Glutamatergic neuron (in vitro differentiated cells): Measurements from ENCODE around the gene C2orf92. TPM values are rescaled to one million over a fixed set of nuclear protein-coding genes. Genes with fewer than 3 reads are reported as not detected.
"Not testable (repeated sequence)": the region's sequence is repeated elsewhere in the genome, so short reads cannot be mapped to it uniquely, and the experiment has no call there.

ENCODE experiments used
- DNase-seq: peaks from one replicate; pipeline ENCODE4 v3.0.0; 2022
- H3K27ac Mint-ChIP-seq: one replicate; pipeline ENCODE4 v1.8.0; 2020; ENCODE audit warnings: mild to moderate bottlenecking, mixed read lengths, inconsistent platforms; ENCODE audit not compliant: unreplicated experiment
- H3K27me3 Mint-ChIP-seq: one replicate; pipeline ENCODE4 v1.8.0; 2020; ENCODE audit warnings: mild to moderate bottlenecking, moderate library complexity, mixed read lengths, inconsistent platforms; ENCODE audit not compliant: unreplicated experiment
- H3K36me3 Mint-ChIP-seq: one replicate; pipeline ENCODE4 v1.8.0; 2020; ENCODE audit warnings: mild to moderate bottlenecking, mixed read lengths, inconsistent platforms; ENCODE audit not compliant: unreplicated experiment
- H3K4me1 Mint-ChIP-seq: one replicate; pipeline ENCODE4 v1.8.0; 2020; ENCODE audit warnings: mild to moderate bottlenecking, low read depth, mixed read lengths, inconsistent platforms; ENCODE audit not compliant: unreplicated experiment
- H3K4me3 Mint-ChIP-seq: one replicate; pipeline ENCODE4 v1.8.0; 2020; ENCODE audit warnings: mild to moderate bottlenecking, mixed read lengths, inconsistent platforms; ENCODE audit not compliant: unreplicated experiment
- H3K9me3 Mint-ChIP-seq: one replicate; pipeline ENCODE4 v1.8.0; 2020; ENCODE audit warnings: mild to moderate bottlenecking, moderate library complexity, mixed read lengths, inconsistent platforms; ENCODE audit not compliant: unreplicated experiment
- total RNA-seq: library from RNA; stranded (reverse); fragmentation: NEBNext Ultra II Directional; extraction: Animal tissue kit (Norgen Biotek cat#: 25700); gene quantifications from one replicate; pipeline ENCODE4 v1.2.1, GENCODE V29; 2021; ENCODE audit not compliant: unreplicated experiment
- TF ChIP-seq, protein P1 (sequence below): fragments of 200-600 bp; sonication (generic); IDR thresholded peaks from one replicate; pipeline ENCODE4 v1.5.0; 2021; ENCODE audit not compliant: partially characterized antibody, unreplicated experiment

Gene C2orf92
- total RNA-seq, 1 donor from 2014 or later = 19.6 TPM

DNA sequence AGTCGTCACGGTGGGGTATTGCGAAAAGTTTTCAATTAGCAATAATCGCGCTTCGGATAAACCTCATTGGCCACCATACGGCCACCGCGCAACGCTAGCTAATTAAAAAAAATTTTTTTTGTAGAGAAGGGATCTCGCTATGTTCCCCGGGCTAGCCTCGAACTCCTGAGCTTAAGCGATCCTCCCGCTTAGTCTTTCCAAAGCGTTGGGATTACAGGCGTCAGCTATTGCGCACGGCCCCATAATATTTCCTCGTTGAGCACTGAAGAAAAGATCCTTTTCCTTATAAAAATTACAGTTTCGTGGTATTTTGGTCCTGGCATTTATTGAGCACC is 4.9 kb upstream of the C2orf92 start:
- H3K27me3 Mint-ChIP-seq = peaks cover 7% of the 10 kb centered on the region
- H3K9me3 Mint-ChIP-seq = peaks cover 15% of the 10 kb centered on the region
- peak overlapping the region; percentile 93 for H3K4me3 Mint-ChIP-seq
- TF ChIP-seq, protein P1, sequence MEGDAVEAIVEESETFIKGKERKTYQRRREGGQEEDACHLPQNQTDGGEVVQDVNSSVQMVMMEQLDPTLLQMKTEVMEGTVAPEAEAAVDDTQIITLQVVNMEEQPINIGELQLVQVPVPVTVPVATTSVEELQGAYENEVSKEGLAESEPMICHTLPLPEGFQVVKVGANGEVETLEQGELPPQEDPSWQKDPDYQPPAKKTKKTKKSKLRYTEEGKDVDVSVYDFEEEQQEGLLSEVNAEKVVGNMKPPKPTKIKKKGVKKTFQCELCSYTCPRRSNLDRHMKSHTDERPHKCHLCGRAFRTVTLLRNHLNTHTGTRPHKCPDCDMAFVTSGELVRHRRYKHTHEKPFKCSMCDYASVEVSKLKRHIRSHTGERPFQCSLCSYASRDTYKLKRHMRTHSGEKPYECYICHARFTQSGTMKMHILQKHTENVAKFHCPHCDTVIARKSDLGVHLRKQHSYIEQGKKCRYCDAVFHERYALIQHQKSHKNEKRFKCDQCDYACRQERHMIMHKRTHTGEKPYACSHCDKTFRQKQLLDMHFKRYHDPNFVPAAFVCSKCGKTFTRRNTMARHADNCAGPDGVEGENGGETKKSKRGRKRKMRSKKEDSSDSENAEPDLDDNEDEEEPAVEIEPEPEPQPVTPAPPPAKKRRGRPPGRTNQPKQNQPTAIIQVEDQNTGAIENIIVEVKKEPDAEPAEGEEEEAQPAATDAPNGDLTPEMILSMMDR = no peak
- peak overlapping the region; percentile 96 for H3K27ac Mint-ChIP-seq
- no peaks in the 10 kb centered on the region for H3K36me3 Mint-ChIP-seq
- peak; percentile 46 for DNase-seq
- H3K4me1 Mint-ChIP-seq = peaks cover 25% of the 10 kb centered on the region

DNA sequence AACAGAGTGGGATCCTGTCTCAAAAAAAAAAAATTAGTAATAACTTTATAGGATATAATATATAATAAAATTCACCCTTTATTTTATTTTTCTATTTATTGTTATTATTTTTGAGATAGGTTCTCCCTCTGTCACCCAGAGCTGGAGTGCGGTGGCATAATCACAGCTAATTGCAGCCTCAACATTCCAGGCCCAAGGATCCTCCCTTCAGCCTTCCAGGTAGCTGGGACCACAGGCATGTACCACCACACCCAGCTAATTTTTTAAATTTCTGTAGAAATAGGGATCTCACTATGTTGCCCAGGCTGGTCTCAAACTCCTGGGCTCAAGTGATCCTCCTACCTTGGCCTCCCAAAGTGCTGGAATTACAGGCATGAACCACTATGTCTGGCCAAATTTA is 958 bp downstream of the C2orf92 start:
- Mint-ChIP-seq H3K36me3 (peaks cover 7% of the 10 kb centered on the region), H3K4me3 (no peak overlapping the region), H3K9me3 (peaks cover 2% of the 10 kb centered on the region), H3K27ac (no peak overlapping the region), H3K27me3 (peaks cover 2% of the 10 kb centered on the region), H3K4me1 (peaks cover 4% of the 10 kb centered on the region)
- TF ChIP-seq, protein P1 = no peak
- DNase-seq = no peak

DNA sequence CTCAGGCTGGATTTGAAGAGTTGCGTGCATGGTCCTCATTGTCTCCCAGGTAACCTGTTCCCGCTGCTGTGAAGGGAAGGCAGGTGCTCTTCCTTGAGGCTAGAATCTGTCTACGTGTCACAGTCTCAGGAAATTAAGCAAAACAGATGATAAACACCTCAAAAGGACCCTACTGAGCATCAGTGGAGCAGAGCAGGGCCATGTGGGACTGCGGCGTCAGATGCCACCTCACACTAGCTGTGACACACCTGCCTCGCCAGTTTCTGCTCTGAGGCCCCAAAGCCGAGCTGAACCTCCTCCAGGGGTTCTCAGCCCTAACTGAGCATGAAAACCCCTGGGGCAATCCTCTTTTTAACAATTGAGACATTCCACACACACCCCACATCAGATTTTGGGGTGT is 2.0 kb downstream of the C2orf92 start:
- Mint-ChIP-seq H3K9me3 (peaks cover 2% of the 10 kb centered on the region), H3K4me3 (no peak overlapping the region), H3K27ac (no peak overlapping the region), H3K36me3 (peaks cover 7% of the 10 kb centered on the region), H3K27me3 (peaks cover 2% of the 10 kb centered on the region), H3K4me1 (peaks cover 8% of the 10 kb centered on the region)
- TF ChIP-seq, protein P1 = no peak
- no peak for DNase-seq

DNA sequence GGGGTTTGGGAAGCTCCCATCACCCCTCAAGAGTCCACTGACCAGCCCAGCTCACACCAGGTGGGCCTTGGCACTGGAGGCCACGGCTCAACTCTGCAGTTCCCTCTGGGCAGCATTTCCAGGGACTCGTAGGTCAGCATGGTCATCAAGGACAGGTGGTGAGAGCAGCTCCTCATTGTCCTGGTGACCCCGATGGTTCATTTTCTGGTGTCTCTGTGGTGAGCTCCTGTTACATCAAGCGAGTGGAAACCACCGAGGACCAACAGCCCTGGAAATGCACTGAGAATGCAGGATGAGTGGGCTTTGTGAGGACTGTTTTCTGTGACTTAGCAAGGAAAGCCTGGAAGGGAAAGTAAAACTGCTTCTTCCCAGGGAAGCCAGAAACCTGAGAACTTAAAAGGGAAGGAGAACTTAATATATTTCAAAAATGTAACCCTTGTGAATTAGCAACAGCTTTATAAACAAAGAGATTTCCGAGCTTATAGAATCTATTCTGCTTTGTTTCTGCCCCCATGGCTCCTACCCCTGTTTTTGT is 3.2 kb downstream of the C2orf92 start:
- not testable (repeated sequence) for H3K27ac Mint-ChIP-seq

DNA sequence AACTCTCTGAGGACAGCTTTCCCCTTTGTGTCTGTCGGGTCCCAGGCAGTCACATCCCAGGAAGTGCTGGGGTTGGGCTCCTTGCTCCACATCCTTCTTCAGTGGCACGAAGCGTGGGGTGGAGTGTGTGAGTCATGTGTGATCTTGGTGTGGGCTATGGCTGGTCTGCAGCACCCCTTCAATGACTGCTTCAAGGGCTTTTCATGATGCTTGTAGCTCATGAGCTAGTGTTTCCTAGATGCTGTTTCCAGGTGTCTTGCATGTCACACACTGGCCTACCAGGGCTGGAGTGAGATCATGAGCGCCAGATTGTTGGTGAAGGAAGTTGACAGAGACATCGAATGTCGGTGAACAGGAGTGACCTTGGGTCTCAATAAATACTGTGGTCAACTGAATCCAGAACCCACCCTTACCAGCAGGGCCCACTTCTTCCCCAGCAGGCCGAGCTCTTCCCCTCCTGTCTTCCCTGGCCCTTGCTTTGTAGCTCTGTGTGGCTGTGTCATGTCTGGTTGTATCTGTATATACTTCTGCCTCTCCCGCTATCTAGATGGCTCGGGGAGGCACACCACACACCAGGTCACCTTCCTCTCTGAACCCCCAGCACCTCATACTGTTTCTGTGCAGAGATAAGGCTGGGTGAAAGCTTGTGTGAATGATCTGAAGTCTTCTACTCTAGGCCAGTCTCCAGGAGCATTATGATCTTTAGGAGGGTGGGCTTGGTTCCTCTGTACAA is 3.8 kb downstream of the C2orf92 start:
- TF ChIP-seq, protein P1 = no peak
- no peak overlapping the region for H3K27ac Mint-ChIP-seq
- no peaks in the 10 kb centered on the region for H3K9me3 Mint-ChIP-seq

More for the DNA sequence above, 3.2 kb downstream of the C2orf92 start:
- not testable (repeated sequence) for H3K4me1 Mint-ChIP-seq, H3K4me3 Mint-ChIP-seq, H3K9me3 Mint-ChIP-seq, DNase-seq, H3K27me3 Mint-ChIP-seq
- H3K36me3 Mint-ChIP-seq = peaks cover 12% of the 10 kb centered on the region

More for the DNA sequence above, 3.8 kb downstream of the C2orf92 start:
- Mint-ChIP-seq H3K27me3 (no peaks in the 10 kb centered on the region), H3K4me3 (no peak overlapping the region), H3K4me1 (peaks cover 8% of the 10 kb centered on the region), H3K36me3 (peaks cover 12% of the 10 kb centered on the region)
- no peak for DNase-seq
